ENCODE data around the gene KRT38.

GRCh38 chr17:41404024-41404671 lies 36.6 kb downstream of the KRT38 start:
- TF ChIP-seq CTCF (IDR thresholded peaks at IDR 0.05) (no peak), POLR2A (IDR thresholded peaks at IDR 0.05) (no peak)
